ENCODE results near the gene WDR62. TPM values are rescaled to one million over a fixed set of nuclear protein-coding genes. Genes with fewer than 3 reads are reported as not detected.

WDR62 gene
- total RNA-seq, 2 experiments from 2014 or later: 24.9 to 27.8 TPM

DNA sequence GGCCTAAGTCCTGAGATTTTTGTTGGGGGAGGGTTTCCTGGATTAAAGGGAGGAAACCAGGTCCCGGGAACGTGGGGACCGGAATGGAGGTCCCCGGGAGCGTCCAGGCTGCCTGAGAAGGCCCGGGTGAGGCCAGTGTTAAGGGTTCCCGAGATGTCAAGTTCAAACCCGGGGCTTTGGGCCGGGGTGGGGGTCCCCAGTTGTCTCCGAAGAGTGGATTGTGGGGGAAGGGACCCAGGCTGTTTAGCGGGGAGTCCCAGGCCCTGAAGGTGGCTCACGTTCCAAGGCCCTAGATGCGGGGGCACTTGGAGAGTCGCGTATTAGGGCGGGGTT is 97.3 kb downstream of the WDR62 start:
- POLR2A ChIA-PET: no interaction called here
- no peaks in the 10 kb centered on the region for H3K9me3 Mint-ChIP-seq
- DNase-seq: no peak
- H3K4me3 Mint-ChIP-seq: no peak overlapping the region
- no peaks in the 10 kb centered on the region for H3K4me1 Mint-ChIP-seq
- H3K27me3 Mint-ChIP-seq: no peaks in the 10 kb centered on the region
- peaks cover 19% of the 10 kb centered on the region for H3K36me3 Mint-ChIP-seq
- ATAC-seq (ENCODE audit: low read depth): no peak
- H3K27ac Mint-ChIP-seq: no peak overlapping the region

DNA sequence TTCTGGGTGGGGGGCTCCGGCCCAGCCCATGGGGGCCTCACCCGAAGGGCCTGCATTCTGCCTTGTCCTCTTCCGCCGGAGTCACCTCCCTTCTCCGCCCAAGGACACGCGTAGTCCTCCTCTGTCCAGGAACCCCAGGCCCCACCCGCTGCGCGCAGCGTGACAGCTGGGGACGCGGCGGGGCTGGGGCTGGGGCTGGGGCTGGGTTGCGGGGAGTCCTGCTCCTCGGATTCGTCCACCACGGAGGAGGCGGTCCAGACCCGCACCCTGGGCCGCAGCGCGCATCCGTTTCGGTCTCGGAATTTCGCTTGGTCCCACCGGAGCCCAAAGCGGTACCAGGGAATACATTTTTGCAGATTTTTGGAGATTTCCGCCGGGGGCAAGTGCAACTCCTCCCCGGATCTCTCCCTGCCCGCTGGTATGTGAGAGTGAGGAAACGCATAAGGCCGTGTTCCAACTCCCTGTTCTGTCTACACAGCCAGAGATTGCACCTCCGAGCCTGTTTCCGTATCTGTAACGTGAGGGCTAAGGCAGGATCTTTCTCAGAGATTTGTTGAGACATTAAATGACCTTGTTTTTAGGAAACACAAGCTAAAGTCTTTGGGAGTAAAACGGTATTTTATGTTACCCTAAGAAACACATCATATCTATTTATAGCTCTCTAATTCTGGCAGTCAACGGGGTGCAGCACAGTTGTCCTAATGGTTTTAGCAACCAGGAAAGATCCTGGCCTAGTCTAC is 97.8 kb downstream of the WDR62 start, which contains the start of gene COX7A1:
TSS of gene COX7A1 (minus strand) at position 96 of the 740 bp plus-strand sequence. CDS start at position 56, 40 bp downstream.
- H3K4me1 Mint-ChIP-seq: no peaks in the 10 kb centered on the region
- POLR2A ChIA-PET: interaction anchor here (1.5 kb wide), 1 partner anchor 12 kb away, joined by 6 read pairs; the partner anchor contains the start of gene CAPNS1
- no peak for ATAC-seq (ENCODE audit: low read depth)

DNA sequence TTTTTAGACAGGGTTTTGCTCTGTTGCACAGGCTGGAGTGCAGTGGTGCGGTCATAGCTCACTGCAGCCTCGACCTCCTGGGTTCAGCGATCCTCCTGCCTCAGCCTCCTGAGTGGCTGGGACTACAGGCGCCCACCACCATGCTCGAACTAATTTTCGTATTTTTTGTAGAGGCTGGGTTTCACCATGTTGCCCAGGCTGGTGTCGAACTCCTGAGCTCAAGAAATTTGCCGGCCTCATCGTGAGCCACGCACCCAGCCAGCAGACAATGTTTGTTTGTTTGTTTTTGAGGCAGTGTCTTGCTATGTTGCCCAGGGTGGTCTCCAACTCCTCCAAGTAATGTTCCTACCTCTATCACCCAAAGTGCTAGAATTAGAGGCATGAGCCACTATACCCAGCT is 98.4 kb downstream of the WDR62 start:
- no peaks in the 10 kb centered on the region for H3K4me1 Mint-ChIP-seq
- ATAC-seq (ENCODE audit: low read depth): no peak
- H3K9me3 Mint-ChIP-seq: no peaks in the 10 kb centered on the region
- H3K4me3 Mint-ChIP-seq: no peak overlapping the region
- H3K27ac Mint-ChIP-seq: no peak overlapping the region
- no peak for DNase-seq
- H3K27me3 Mint-ChIP-seq: no peaks in the 10 kb centered on the region
- POLR2A ChIA-PET: interaction anchor here (1.5 kb wide), 1 partner anchor 13 kb away, joined by 6 read pairs; the partner anchor contains the start of gene CAPNS1
- H3K36me3 Mint-ChIP-seq: peaks cover 13% of the 10 kb centered on the region

More for the DNA sequence above, 97.8 kb downstream of the WDR62 start, which contains the start of gene COX7A1:
- Mint-ChIP-seq H3K27ac (no peak within 1 kb of the TSS), H3K4me3 (no peak within 1 kb of the TSS), H3K9me3 (no peaks in the 10 kb centered on the region), H3K36me3 (peaks cover 16% of the 10 kb centered on the region), H3K27me3 (no peaks in the 10 kb centered on the region)
- DNase-seq: no peak

Other genes with a start within 250 kb of the WDR62 start
- not detected for gene PRODH2, start 242.1 kb upstream of the WDR62 start, total RNA-seq
- under 1 TPM in 1 of 2 experiments, not detected in 1; 0.40 TPM for gene NPHS1, start 202.4 kb upstream of the WDR62 start, total RNA-seq
- gene KIRREL2, start 198.0 kb upstream of the WDR62 start, total RNA-seq: 1 to 10 TPM; 2.9 to 3.0 TPM
- gene APLP1, start 186.3 kb upstream of the WDR62 start, total RNA-seq: 1 to 10 TPM; 1.2 to 1.4 TPM
- gene NFKBID, start 154.4 kb upstream of the WDR62 start, total RNA-seq: 10 to 100 TPM; 40.7 to 48.7 TPM
- gene HCST, start 152.4 kb upstream of the WDR62 start, total RNA-seq: 100 to 1,000 TPM; 186 to 190 TPM
- gene TYROBP, start 146.6 kb upstream of the WDR62 start, total RNA-seq: 10 to 100 TPM; 10.6 to 11.2 TPM
- gene LRFN3, start 118.5 kb upstream of the WDR62 start, total RNA-seq: 10 to 100 TPM; 10.7 to 12.4 TPM
- 10 to 100 TPM; 22.2 to 22.8 TPM for gene SDHAF1, start 59.7 kb upstream of the WDR62 start, total RNA-seq
- gene SYNE4, start 46.1 kb upstream of the WDR62 start, total RNA-seq: 1 to 10 TPM; 3.3 to 3.8 TPM
- gene ALKBH6, start 40.7 kb upstream of the WDR62 start, total RNA-seq: 10 to 100 TPM; 56.4 to 61.1 TPM
- gene CLIP3, start 22.0 kb upstream of the WDR62 start, total RNA-seq: 1 to 10 TPM; 1.4 to 2.2 TPM
- 1 to 10 TPM; 6.4 to 6.7 TPM for gene THAP8, start 612 bp upstream of the WDR62 start, total RNA-seq
- gene OVOL3, start 56.2 kb downstream of the WDR62 start, total RNA-seq: not detected
- gene POLR2I, start 60.0 kb downstream of the WDR62 start, total RNA-seq: 10 to 100 TPM; 46.1 to 49.8 TPM
- 100 to 1,000 TPM; 150 to 152 TPM for gene TBCB, start 60.6 kb downstream of the WDR62 start, total RNA-seq
- gene CAPNS1, start 85.2 kb downstream of the WDR62 start, total RNA-seq: 100 to 1,000 TPM; 400 to 405 TPM
- not detected for gene COX7A1, start 97.5 kb downstream of the WDR62 start, total RNA-seq
- gene ZNF565, start 159.8 kb downstream of the WDR62 start, total RNA-seq: 1 to 10 TPM; 4.2 to 5.2 TPM
- 10 to 100 TPM; 71.9 to 75.1 TPM for gene ZNF146, start 160.2 kb downstream of the WDR62 start, total RNA-seq

Data from activated naive CD8-positive, alpha-beta T cell treated with anti-CD3 and anti-CD28 coated beads, Interleukin-2, amount 10 ng/mL, durations not matched to agents 7 days and 5 days (primary cell).